ENCODE results near the gene KRTAP3-3. TPM values are rescaled to one million over a fixed set of nuclear protein-coding genes. Genes with fewer than 3 reads are reported as not detected.
A peak's percentile ranks its signal among the peaks of the same experiment; 100 is the strongest.

Gene KRTAP3-3
- total and polyA plus RNA-seq, 8 donors = 0.30 TPM; not detected in 7

DNA sequence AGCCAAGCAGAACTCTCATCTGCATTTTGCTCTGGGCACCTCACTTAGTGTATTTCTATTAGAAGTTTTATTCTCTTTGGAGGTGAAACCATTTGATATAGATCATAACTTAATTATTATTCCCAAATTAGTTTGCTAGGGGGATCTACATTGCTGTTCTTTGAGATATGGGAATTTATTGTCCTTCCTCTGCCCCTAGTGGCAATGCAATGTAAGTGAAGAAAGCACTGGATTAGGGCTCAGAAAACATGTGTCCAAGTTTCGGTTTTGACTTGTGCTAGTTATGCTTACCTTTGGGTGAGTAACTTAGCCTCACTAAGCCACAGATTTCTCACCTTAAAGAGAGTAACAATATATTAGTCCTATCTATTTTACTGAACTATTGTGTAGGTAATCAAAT, 30.1 kb downstream of the KRTAP3-3 start:
- H3K4me3 ChIP-seq = no peak overlapping the region
- TF ChIP-seq, protein P1, sequence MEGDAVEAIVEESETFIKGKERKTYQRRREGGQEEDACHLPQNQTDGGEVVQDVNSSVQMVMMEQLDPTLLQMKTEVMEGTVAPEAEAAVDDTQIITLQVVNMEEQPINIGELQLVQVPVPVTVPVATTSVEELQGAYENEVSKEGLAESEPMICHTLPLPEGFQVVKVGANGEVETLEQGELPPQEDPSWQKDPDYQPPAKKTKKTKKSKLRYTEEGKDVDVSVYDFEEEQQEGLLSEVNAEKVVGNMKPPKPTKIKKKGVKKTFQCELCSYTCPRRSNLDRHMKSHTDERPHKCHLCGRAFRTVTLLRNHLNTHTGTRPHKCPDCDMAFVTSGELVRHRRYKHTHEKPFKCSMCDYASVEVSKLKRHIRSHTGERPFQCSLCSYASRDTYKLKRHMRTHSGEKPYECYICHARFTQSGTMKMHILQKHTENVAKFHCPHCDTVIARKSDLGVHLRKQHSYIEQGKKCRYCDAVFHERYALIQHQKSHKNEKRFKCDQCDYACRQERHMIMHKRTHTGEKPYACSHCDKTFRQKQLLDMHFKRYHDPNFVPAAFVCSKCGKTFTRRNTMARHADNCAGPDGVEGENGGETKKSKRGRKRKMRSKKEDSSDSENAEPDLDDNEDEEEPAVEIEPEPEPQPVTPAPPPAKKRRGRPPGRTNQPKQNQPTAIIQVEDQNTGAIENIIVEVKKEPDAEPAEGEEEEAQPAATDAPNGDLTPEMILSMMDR (IDR thresholded peaks at IDR 0.05) = peak; percentile 43 to 57 (median 48)
- intact Hi-C loops (cut with DNase I) = no loop called here
- peaks cover 0 to 3% (median 0%) of the 10 kb centered on the region in 3 donors for H3K4me1 ChIP-seq
- DNase-seq (no peak), ATAC-seq (peak in 2 of 4 donors; percentile 62 to 69), FAIRE-seq (no peak)
- H3K27ac ChIP-seq = no peak overlapping the region
- H3K9me3 ChIP-seq = no peaks in the 10 kb centered on the region
- no peaks in the 10 kb centered on the region for H3K36me3 ChIP-seq
- no peaks in the 10 kb centered on the region for H3K27me3 ChIP-seq
- 20 to 42% methylated on average over 1 of the region's 1 CpG for WGBS, 2 donors

GRCh38 chr17:40962059-40962561, 31.9 kb downstream of the KRTAP3-3 start:
- WGBS, 2 donors = 62 to 77% methylated on average over 4 of the region's 4 CpGs
- no peak overlapping the region for H3K4me3 ChIP-seq
- TF ChIP-seq, protein P1 (IDR thresholded peaks at IDR 0.05) = no peak
- ATAC-seq (peak in 2 of 4 donors; percentile 11 to 25), DNase-seq (no peak), FAIRE-seq (no peak)
- no peaks in the 10 kb centered on the region for H3K9me3 ChIP-seq
- H3K27ac ChIP-seq = peak overlapping the region in 3 of 4 donors; percentile 25 to 46 (median 28)
- intact Hi-C loops (cut with DNase I) = no loop called here
- H3K27me3 ChIP-seq = no peaks in the 10 kb centered on the region
- peaks cover 0 to 11% (median 0%) of the 10 kb centered on the region in 3 donors for H3K4me1 ChIP-seq
- no peaks in the 10 kb centered on the region for H3K36me3 ChIP-seq

DNA sequence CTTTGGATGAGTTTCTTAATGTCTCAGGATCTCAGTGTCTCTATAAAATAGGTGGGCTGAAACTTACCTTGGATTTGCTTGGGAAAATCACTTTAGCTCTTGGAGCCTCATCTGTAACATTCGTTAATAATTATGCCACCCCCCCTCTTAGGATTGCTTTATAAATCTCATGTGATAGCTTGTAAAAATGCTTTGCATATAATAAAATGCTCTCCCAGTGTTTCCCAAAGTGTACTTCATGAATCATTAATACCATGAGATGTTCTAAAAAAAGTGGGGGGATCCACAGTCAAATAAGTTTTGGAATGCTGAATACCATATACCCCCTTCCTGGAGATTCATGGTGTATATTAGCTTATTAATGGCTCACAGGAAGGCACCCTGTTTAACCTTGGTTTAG, 32.4 kb downstream of the KRTAP3-3 start:
- Histone ChIP-seq H3K9me3 (no peaks in the 10 kb centered on the region), H3K36me3 (no peaks in the 10 kb centered on the region), H3K27ac (peak overlapping the region in 3 of 4 donors; percentile 25 to 46 (median 28)), H3K4me1 (peaks cover 0 to 12% (median 0%) of the 10 kb centered on the region in 3 donors), H3K27me3 (no peaks in the 10 kb centered on the region), H3K4me3 (no peak overlapping the region)
- intact Hi-C loops (cut with DNase I) = no loop called here
- DNase-seq (no peak), FAIRE-seq (no peak), ATAC-seq (peak in 1 of 4 donors; percentile 25)
- TF ChIP-seq, protein P1 (IDR thresholded peaks at IDR 0.05) = no peak
- 41 to 54% methylated on average over 1 of the region's 1 CpG for WGBS, 2 donors

DNA sequence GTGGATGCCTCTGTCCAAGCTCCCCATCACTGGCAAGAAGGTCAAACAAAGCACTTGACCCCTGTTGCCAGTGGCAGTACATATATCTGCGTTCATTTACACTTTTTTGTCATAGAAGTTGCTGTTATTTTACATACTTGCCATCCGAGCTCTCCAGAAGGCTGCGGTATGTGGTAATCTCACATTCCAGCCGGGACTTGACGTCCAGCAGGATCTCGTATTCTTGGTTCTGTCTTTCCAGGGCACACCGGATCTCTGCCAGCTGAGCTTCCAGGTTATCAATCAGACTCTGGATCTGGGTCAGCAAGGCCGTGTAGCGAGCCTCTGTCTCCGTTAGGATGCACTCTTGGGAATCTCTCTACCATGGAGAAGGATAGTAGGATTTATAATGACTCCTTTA, 33.8 kb downstream of the KRTAP3-3 start:
- no peak for FAIRE-seq
- WGBS, 2 donors = 48 to 56% methylated on average over 10 of the region's 10 CpGs
- Histone ChIP-seq H3K27me3 (no peaks in the 10 kb centered on the region), H3K27ac (peak overlapping the region in 2 of 4 donors; percentile 24 to 51), H3K4me1 (peaks cover 0 to 12% (median 0%) of the 10 kb centered on the region in 3 donors), H3K36me3 (no peaks in the 10 kb centered on the region), H3K9me3 (no peaks in the 10 kb centered on the region), H3K4me3 (no peak overlapping the region)
- no peak for DNase-seq
- TF ChIP-seq, protein P1 (IDR thresholded peaks at IDR 0.05) = no peak
- intact Hi-C loops (cut with DNase I) = no loop called here
- no peak for ATAC-seq

Data from pancreas (tissue), 10 donors.